GM19372 (cell line): ENCODE measurements around the gene TMEM213.
"Not testable (repeated sequence)": the region's sequence is repeated elsewhere in the genome, so short reads cannot be mapped to it uniquely, and the experiment has no call there.

ENCODE experiments used
- ATAC-seq: cut with Tn5 transposase; IDR thresholded peaks from one replicate; pipeline ENCODE4 v1.9.1; 2021; ENCODE audit warnings: mild to moderate bottlenecking, low read depth, moderate library complexity; ENCODE audit not compliant: unreplicated experiment

TMEM213 gene

GRCh38 chr7:138796038-138796615, 1.7 kb upstream of the TMEM213 start:
- ATAC-seq: no peak

- not testable (repeated sequence) for ATAC-seq
Observed at GRCh38 chr7:138797046-138797445, 748 bp upstream of the TMEM213 start.

GRCh38 chr7:138798836-138799235, 1.0 kb downstream of the TMEM213 start:
- no peak for ATAC-seq

- no peak for ATAC-seq
Observed at GRCh38 chr7:138799336-138800000, 1.7 kb downstream of the TMEM213 start.

GRCh38 chr7:138801256-138801655, 3.5 kb downstream of the TMEM213 start:
- ATAC-seq: no peak

- ATAC-seq: no peak
Observed at GRCh38 chr7:138802706-138803105, 4.9 kb downstream of the TMEM213 start.

- ATAC-seq: no peak
Observed at GRCh38 chr7:138804618-138805017, 6.8 kb downstream of the TMEM213 start.

- ATAC-seq: no peak
Observed at GRCh38 chr7:138809346-138809745, 11.6 kb downstream of the TMEM213 start.

- not testable (repeated sequence) for ATAC-seq
Observed at GRCh38 chr7:138811327-138811726, 13.5 kb downstream of the TMEM213 start.

- ATAC-seq: no peak
Observed at GRCh38 chr7:138813945-138814344, 16.2 kb downstream of the TMEM213 start.

GRCh38 chr7:138814816-138815332, 17.1 kb downstream of the TMEM213 start:
- ATAC-seq: no peak

GRCh38 chr7:138816650-138817049, 18.9 kb downstream of the TMEM213 start:
- ATAC-seq: no peak

- no peak for ATAC-seq
Observed at GRCh38 chr7:138819625-138820024, 21.8 kb downstream of the TMEM213 start.

- ATAC-seq: no peak
Observed at GRCh38 chr7:138821912-138822311, 24.1 kb downstream of the TMEM213 start.

GRCh38 chr7:138822867-138823535, 25.2 kb downstream of the TMEM213 start:
- no peak for ATAC-seq

GRCh38 chr7:138825049-138825721, 27.4 kb downstream of the TMEM213 start:
- no peak for ATAC-seq

GRCh38 chr7:138828302-138828701, 30.5 kb downstream of the TMEM213 start:
- ATAC-seq: no peak

- no peak for ATAC-seq
Observed at GRCh38 chr7:138829335-138829734, 31.5 kb downstream of the TMEM213 start.

GRCh38 chr7:138832966-138833365, 35.2 kb downstream of the TMEM213 start:
- ATAC-seq: no peak

GRCh38 chr7:138833596-138833995, 35.8 kb downstream of the TMEM213 start:
- no peak for ATAC-seq

GRCh38 chr7:138834583-138834982, 36.8 kb downstream of the TMEM213 start:
- ATAC-seq: no peak
